ENCODE data around the gene HK1. TPM values are rescaled to one million over a fixed set of nuclear protein-coding genes. Genes with fewer than 3 reads are reported as not detected.

The HK1 gene
- polyA plus RNA-seq, 4 donors = 3.8 to 21.8 (median 9.1) TPM

DNA sequence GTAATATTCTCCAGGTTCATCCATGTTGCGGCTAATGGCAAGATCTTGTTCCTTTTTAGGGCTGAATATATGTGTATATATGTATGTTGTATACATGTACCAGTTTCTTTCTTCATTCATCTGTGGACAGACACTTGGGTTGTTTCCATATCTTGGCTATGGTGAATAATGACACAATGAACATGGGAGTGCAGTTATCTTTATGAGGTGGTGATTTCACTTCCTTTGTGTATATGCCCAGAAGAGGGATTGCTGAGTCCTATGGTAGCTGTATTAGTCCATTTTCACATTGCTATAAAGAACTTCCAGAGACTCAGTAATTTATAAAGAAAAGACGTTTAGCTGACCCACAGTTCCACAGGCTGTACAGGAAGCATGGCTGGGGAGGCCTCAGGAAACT is 155.9 kb downstream of the HK1 start:
- H3K4me1 ChIP-seq (ENCODE audit: control insufficient read depth in 3 of 3, insufficient read depth in 2 of 3, low read depth in 1 of 3, low read length in 2 of 3) = peaks cover 6 to 11% (median 9%) of the 10 kb centered on the region in 3 donors
- 68 to 72% (median 70%) methylated on average over 2 of the region's 2 CpGs for WGBS, 3 donors
- H3K36me3 ChIP-seq (ENCODE audit: control insufficient read depth in 3 of 3, insufficient read depth in 2 of 3, low read depth in 1 of 3, low read length in 3 of 3) = no peaks in the 10 kb centered on the region
- H3K4me3 ChIP-seq (ENCODE audit: low read depth in 1 of 3, low read length in 3 of 3) = no peak overlapping the region
- peaks cover 0 to 10% of the 10 kb centered on the region in 2 donors for H3K9me3 ChIP-seq (ENCODE audit: control insufficient read depth in 2 of 2, insufficient read depth in 1 of 2, low read depth in 1 of 2, low read length in 1 of 2)
- no peak for FAIRE-seq
- no peak overlapping the region for H3K27ac ChIP-seq (ENCODE audit: low read depth in 1 of 3, low read length in 2 of 3)
- no peak for DNase-seq
- H3K27me3 ChIP-seq (ENCODE audit: control insufficient read depth in 3 of 3, insufficient read depth in 3 of 3, low read length in 3 of 3) = no peaks in the 10 kb centered on the region

DNA sequence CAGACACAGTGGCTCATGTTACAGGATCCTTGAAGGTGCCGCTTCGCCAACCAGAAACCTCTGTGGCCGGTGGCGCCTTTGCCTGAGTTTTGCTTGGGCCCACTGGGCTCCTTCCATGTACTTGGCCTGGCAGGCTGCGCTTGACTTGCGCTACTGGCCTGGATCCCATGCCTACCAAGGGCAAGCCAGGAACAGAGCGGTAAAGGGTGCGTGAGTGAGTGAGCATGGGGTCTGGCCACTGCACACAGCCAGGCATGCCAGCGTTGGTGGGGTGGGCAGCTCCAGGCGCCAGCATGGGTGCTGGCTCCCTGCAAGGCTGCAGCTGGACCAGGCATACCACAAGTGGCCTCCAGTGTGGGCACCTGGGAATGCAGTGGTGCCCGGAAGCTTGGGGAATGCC is 156.6 kb downstream of the HK1 start:
- Histone ChIP-seq H3K27me3 (ENCODE audit: control insufficient read depth in 3 of 3, insufficient read depth in 3 of 3, low read length in 3 of 3) (no peaks in the 10 kb centered on the region), H3K4me3 (ENCODE audit: low read depth in 1 of 3, low read length in 3 of 3) (no peak overlapping the region), H3K9me3 (ENCODE audit: control insufficient read depth in 2 of 2, insufficient read depth in 1 of 2, low read depth in 1 of 2, low read length in 1 of 2) (peaks cover 0 to 10% of the 10 kb centered on the region in 2 donors), H3K36me3 (ENCODE audit: control insufficient read depth in 3 of 3, insufficient read depth in 2 of 3, low read depth in 1 of 3, low read length in 3 of 3) (no peaks in the 10 kb centered on the region), H3K27ac (ENCODE audit: low read depth in 1 of 3, low read length in 2 of 3) (no peak overlapping the region), H3K4me1 (ENCODE audit: control insufficient read depth in 3 of 3, insufficient read depth in 2 of 3, low read depth in 1 of 3, low read length in 2 of 3) (peaks cover 6 to 19% (median 10%) of the 10 kb centered on the region in 3 donors)
- no peak for FAIRE-seq
- no peak for DNase-seq
- 97 to 98% (median 98%) methylated on average over 11 of the region's 11 CpGs for WGBS, 3 donors

DNA sequence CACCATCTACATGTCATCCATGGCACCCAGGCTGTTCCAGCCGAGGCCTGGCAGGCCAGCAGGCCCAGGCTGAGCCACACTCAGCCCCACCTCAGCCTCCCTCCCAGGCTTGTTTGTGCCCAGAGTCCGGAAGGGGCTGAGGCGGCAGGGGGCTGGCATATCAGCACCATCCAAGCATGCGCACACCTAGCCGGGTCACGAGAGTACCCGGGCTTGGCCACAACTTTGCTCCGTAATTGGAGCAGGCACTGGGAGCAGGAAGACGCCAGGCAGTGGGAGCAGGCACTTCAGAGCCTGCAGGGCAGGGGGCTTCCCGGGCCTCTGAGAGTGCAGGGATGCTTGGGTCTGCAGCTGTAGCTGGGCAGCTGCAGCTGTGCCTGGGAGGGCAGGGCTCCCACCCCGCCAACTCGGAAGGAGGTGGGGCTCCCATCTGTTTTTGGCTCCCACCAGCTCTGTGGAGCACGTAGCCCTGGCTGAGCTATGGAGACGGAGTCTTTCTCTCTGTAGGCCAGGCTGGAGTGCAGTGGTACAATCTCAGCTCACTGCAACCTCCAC is 157.7 kb downstream of the HK1 start:
- FAIRE-seq (no peak), DNase-seq (no peak)
- WGBS, 3 donors = 89 to 96% (median 90%) methylated on average over 14 of the region's 14 CpGs
- Histone ChIP-seq H3K27ac (ENCODE audit: low read depth in 1 of 3, low read length in 2 of 3) (no peak overlapping the region), H3K4me3 (ENCODE audit: low read depth in 1 of 3, low read length in 3 of 3) (no peak overlapping the region), H3K9me3 (ENCODE audit: control insufficient read depth in 2 of 2, insufficient read depth in 1 of 2, low read depth in 1 of 2, low read length in 1 of 2) (peaks cover 0 to 10% of the 10 kb centered on the region in 2 donors), H3K36me3 (ENCODE audit: control insufficient read depth in 3 of 3, insufficient read depth in 2 of 3, low read depth in 1 of 3, low read length in 3 of 3) (no peaks in the 10 kb centered on the region), H3K4me1 (ENCODE audit: control insufficient read depth in 3 of 3, insufficient read depth in 2 of 3, low read depth in 1 of 3, low read length in 2 of 3) (peaks cover 6 to 26% (median 10%) of the 10 kb centered on the region in 3 donors), H3K27me3 (ENCODE audit: control insufficient read depth in 3 of 3, insufficient read depth in 3 of 3, low read length in 3 of 3) (no peaks in the 10 kb centered on the region)

DNA sequence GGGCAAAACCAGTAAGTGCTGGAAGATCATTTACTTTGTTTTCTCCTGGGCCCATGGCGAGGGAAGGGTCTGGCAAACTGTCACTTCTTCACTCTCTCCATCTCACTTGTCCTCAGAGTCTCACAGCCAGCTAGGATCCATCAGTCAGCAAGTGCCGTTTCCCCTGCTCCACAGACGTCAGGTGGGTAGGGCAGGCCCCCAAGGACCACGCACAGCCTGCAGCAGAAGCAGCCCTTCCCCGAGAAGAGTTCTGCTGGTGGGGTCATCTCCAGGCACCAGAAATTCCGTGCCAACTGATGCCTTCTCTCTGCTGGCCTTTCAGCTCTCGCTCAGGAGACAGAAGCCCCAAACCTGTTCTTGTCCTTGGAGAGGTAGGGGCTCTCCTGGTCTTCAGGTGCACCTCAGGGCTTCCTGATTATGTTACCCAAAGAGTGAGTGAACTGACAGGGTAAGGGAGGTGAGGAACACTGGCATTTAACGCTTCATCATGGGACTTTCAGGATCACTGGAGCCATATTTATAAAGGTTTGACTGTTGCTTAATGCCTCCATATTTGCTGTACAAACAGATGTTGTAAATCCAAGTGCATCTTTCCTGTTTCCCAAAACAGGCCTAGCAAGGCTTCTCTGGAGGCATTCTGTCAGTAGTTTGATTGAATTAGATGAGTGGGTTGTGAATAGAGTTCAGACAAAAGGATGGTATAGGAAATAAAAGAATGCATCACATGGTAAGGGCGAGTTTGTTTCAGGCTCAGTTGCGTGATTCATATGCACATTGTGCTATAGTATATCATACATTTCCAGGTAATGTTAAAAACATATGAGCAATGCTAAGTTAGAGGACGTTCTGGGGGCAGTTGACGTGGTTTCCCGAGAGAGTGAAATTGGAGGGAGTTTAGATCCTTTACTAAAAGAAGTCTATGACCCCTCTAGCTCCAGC is 159.3 kb downstream of the HK1 start:
- Histone ChIP-seq H3K27ac (ENCODE audit: low read depth in 1 of 3, low read length in 2 of 3) (peak overlapping the region; percentile 50 to 93 (median 87)), H3K27me3 (ENCODE audit: control insufficient read depth in 3 of 3, insufficient read depth in 3 of 3, low read length in 3 of 3) (no peaks in the 10 kb centered on the region), H3K4me1 (ENCODE audit: control insufficient read depth in 3 of 3, insufficient read depth in 2 of 3, low read depth in 1 of 3, low read length in 2 of 3) (peaks cover 6 to 26% (median 10%) of the 10 kb centered on the region in 3 donors), H3K4me3 (ENCODE audit: low read depth in 1 of 3, low read length in 3 of 3) (no peak overlapping the region), H3K36me3 (ENCODE audit: control insufficient read depth in 3 of 3, insufficient read depth in 2 of 3, low read depth in 1 of 3, low read length in 3 of 3) (peaks cover 0 to 2% (median 0%) of the 10 kb centered on the region in 3 donors), H3K9me3 (ENCODE audit: control insufficient read depth in 2 of 2, insufficient read depth in 1 of 2, low read depth in 1 of 2, low read length in 1 of 2) (peaks cover 0 to 10% of the 10 kb centered on the region in 2 donors)
- FAIRE-seq (no peak), DNase-seq (no peak)
- whole genome bisulfite sequencing, 3 donors = 84 to 92% (median 86%) methylated on average over 13 of the region's 13 CpGs

DNA sequence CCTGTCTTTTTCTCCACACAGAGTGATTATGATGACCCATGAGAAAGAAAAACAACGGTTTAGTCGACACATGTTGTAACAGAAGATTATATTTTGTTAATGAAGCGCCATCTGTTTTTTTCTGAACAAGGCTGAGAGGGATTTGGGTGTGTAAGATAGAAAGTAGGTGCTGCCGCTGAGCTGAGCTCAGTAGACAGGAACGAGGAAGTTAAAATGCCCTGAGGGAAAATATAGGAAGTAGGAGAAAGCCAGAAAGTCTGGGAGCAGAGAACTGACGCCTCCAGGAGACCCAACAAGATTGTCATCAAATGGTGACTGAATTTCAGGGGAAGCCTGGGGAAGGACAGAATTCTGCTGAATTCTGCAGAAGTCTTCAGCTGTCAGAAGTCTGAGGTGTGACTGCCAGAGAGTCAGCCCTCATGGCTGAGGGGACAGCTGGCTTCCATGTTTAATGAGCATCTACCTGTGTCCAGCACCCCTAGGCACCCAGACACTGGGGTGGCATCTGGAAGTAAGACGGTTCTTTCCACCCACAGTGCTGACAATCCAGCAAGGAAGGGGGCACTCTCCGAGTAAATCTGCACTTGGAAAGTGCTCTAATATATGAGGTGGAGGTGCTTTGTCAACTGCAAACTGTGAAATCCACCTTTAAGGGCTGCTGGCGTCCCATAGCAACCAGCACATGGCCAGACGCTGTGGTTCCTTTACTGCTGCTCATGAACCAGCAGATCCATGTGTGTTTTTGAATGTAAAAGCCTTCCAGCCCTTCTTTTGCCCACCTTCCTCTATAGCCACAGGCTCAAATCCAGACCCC is 160.4 kb downstream of the HK1 start:
- WGBS, 3 donors = 8 to 35% (median 18%) methylated on average over 10 of the region's 10 CpGs
- DNase-seq (peak; percentile 71 to 80), FAIRE-seq (no peak)
- Histone ChIP-seq H3K27me3 (ENCODE audit: control insufficient read depth in 3 of 3, insufficient read depth in 3 of 3, low read length in 3 of 3) (no peaks in the 10 kb centered on the region), H3K4me1 (ENCODE audit: control insufficient read depth in 3 of 3, insufficient read depth in 2 of 3, low read depth in 1 of 3, low read length in 2 of 3) (peaks cover 6 to 26% (median 10%) of the 10 kb centered on the region in 3 donors), H3K4me3 (ENCODE audit: low read depth in 1 of 3, low read length in 3 of 3) (no peak overlapping the region), H3K36me3 (ENCODE audit: control insufficient read depth in 3 of 3, insufficient read depth in 2 of 3, low read depth in 1 of 3, low read length in 3 of 3) (peaks cover 0 to 2% (median 0%) of the 10 kb centered on the region in 3 donors), H3K27ac (ENCODE audit: low read depth in 1 of 3, low read length in 2 of 3) (peak overlapping the region; percentile 69 to 93 (median 87)), H3K9me3 (ENCODE audit: control insufficient read depth in 2 of 2, insufficient read depth in 1 of 2, low read depth in 1 of 2, low read length in 1 of 2) (peaks cover 0 to 10% of the 10 kb centered on the region in 2 donors)

DNA sequence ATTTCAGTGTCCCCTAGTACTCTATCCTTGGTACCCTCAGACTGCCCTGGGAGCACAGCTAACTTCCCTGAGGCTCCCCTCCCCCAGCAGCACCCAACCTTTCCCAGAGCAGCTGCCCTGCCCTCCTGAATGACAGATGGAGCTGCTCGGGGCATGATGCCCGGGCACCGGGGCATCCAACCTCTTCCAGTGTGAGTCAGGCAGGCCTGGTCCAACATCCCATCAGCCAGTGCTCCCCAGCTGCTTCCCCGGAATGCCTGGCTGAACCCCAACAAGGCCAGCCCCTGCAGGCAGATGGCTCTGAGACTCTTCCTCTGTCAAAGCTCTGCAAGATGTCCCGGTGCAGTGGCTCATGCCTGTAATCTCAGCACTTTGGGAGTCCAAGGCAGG is 161.0 kb downstream of the HK1 start:
- Histone ChIP-seq H3K9me3 (ENCODE audit: control insufficient read depth in 2 of 2, insufficient read depth in 1 of 2, low read depth in 1 of 2, low read length in 1 of 2) (peaks cover 0 to 13% of the 10 kb centered on the region in 2 donors), H3K4me1 (ENCODE audit: control insufficient read depth in 3 of 3, insufficient read depth in 2 of 3, low read depth in 1 of 3, low read length in 2 of 3) (peaks cover 6 to 26% (median 10%) of the 10 kb centered on the region in 3 donors), H3K4me3 (ENCODE audit: low read depth in 1 of 3, low read length in 3 of 3) (no peak overlapping the region), H3K36me3 (ENCODE audit: control insufficient read depth in 3 of 3, insufficient read depth in 2 of 3, low read depth in 1 of 3, low read length in 3 of 3) (peaks cover 0 to 4% (median 0%) of the 10 kb centered on the region in 3 donors), H3K27ac (ENCODE audit: low read depth in 1 of 3, low read length in 2 of 3) (peak overlapping the region; percentile 69 to 93 (median 87)), H3K27me3 (ENCODE audit: control insufficient read depth in 3 of 3, insufficient read depth in 3 of 3, low read length in 3 of 3) (no peaks in the 10 kb centered on the region)
- no peak for FAIRE-seq
- peak in 1 of 2 donors; percentile 69 for DNase-seq
- 20 to 44% (median 40%) methylated on average over 5 of the region's 5 CpGs for WGBS, 3 donors

DNA sequence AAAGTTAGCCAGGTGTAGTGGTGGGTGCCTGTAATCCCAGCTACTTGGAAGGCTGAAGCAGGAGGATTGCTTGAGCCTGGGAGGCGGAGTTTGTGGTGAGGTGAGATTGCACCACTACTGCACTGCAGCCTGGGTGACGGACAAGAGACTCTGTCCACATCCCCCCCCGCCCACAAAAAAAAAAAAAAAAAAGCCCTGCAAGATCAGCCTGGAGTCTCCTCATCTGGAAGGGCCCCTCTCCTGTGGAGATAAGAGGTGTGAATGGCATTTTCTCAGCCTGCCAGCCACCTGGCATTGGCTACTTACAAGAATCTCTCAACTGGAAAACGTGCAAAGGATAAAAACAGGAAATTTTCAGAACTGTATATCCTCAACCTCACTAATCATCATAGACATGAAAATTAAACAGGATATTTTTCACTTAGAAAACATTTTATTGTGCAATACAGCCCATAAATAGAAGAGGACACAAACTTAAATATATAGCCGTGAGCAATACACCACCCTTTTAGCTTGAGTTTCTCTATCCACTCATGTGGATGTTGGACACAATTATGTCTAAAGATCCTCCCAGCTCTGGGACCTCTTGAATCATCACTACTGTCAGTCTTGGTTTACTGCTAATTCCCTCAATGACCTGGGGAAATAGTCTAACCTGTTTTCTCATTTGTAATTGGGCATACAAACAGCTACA is 161.7 kb downstream of the HK1 start:
- H3K27ac ChIP-seq (ENCODE audit: low read depth in 1 of 3, low read length in 2 of 3) = peak overlapping the region in 2 of 3 donors; percentile 87 to 93

More for the DNA sequence above, 161.7 kb downstream of the HK1 start:
- Histone ChIP-seq H3K27me3 (ENCODE audit: control insufficient read depth in 3 of 3, insufficient read depth in 3 of 3, low read length in 3 of 3) (no peaks in the 10 kb centered on the region), H3K4me1 (ENCODE audit: control insufficient read depth in 3 of 3, insufficient read depth in 2 of 3, low read depth in 1 of 3, low read length in 2 of 3) (peaks cover 6 to 26% (median 10%) of the 10 kb centered on the region in 3 donors), H3K36me3 (ENCODE audit: control insufficient read depth in 3 of 3, insufficient read depth in 2 of 3, low read depth in 1 of 3, low read length in 3 of 3) (peaks cover 0 to 4% (median 0%) of the 10 kb centered on the region in 3 donors), H3K9me3 (ENCODE audit: control insufficient read depth in 2 of 2, insufficient read depth in 1 of 2, low read depth in 1 of 2, low read length in 1 of 2) (peaks cover 0 to 7% of the 10 kb centered on the region in 2 donors), H3K4me3 (ENCODE audit: low read depth in 1 of 3, low read length in 3 of 3) (no peak overlapping the region)
- FAIRE-seq (no peak), DNase-seq (peak; percentile 38 to 86)
- WGBS, 3 donors = 34 to 45% (median 40%) methylated on average over 5 of the region's 5 CpGs

All from small intestine (tissue), 7 donors.